HG03045 (cell line): ENCODE results near the gene DAAM2.

Experiments used
- ATAC-seq: cut with Tn5 transposase; IDR thresholded peaks from one replicate; pipeline ENCODE4 v1.9.1; 2021; ENCODE audit warnings: mild to moderate bottlenecking, moderate library complexity; ENCODE audit not compliant: unreplicated experiment

DAAM2 gene

DNA sequence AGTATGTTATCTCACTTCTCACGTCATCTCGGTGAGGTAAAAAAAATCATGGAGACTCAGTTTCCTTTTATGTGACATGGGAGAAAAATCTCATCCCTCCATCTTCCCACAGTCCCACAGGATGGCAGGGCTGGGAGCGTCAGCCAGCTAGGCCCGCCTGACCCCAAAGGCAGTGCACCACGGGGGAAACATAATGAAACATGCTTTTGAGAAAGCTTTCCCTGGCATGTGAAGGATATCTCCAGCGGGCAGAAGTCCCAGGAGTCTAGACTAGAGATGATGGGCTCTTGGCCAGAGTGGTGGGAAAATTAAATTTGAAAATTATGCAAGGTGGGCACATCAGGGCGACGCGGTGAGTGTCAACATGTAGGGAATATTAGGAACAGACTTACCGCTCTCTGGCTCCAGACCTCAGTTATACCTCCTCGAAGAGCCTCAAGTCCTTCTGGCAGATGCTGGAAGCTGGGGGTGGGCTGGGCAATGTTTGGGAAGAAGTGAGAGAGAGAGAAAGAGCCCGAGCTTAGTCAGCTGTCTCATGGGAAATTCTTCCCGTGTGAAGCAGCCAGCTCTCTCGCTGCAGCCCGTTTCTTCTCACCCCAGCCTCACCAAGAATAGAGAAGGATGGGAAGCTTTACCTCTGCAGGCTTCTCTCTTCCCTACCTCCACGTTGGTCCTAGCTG, 89.8 kb downstream of the DAAM2 start:
- ATAC-seq: no peak

GRCh38 chr6:39882531-39882899, 90.3 kb downstream of the DAAM2 start:
- no peak for ATAC-seq

DNA sequence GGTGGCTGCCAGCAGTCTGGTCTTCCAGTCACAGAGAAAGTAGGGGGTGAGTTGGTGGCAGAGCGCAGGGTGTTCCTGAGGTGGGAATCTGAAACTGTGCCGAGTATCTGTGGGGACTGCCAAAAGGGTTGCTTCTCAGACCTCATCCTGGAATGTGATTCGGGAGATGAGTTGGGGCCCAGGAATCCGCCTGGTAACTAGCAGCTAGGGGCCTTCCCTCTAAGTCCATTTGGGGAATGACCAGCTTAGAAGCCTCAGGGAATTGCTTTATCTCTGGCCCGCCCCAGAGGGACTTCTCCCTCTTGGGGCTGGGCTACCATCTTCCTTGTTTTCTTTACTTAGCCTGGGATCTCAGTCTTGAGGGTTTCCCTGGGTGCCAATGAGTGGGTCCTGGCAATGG, 92.5 kb downstream of the DAAM2 start:
- no peak for ATAC-seq

DNA sequence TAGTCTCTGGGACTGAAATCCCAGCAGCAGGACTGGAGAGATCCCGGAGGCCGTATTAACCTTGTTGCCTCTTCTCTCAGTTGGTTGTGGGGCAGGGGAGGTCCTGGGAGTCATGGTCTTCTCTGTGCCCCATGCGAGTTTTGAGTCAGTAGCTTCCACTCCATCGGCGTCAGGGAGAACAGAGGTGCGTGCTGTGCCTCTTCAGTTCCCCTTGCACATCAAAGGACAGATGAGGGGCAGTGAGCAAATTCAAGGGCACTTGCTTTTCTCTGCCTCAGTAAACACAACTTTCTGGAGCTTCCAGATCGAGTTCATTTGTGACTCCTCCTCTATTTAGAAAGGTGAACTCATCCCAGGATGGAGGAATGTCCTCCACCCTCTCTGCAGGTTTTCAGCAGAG, 93.5 kb downstream of the DAAM2 start:
- no peak for ATAC-seq

GRCh38 chr6:39886871-39887270, 94.7 kb downstream of the DAAM2 start:
- ATAC-seq: no peak

DNA sequence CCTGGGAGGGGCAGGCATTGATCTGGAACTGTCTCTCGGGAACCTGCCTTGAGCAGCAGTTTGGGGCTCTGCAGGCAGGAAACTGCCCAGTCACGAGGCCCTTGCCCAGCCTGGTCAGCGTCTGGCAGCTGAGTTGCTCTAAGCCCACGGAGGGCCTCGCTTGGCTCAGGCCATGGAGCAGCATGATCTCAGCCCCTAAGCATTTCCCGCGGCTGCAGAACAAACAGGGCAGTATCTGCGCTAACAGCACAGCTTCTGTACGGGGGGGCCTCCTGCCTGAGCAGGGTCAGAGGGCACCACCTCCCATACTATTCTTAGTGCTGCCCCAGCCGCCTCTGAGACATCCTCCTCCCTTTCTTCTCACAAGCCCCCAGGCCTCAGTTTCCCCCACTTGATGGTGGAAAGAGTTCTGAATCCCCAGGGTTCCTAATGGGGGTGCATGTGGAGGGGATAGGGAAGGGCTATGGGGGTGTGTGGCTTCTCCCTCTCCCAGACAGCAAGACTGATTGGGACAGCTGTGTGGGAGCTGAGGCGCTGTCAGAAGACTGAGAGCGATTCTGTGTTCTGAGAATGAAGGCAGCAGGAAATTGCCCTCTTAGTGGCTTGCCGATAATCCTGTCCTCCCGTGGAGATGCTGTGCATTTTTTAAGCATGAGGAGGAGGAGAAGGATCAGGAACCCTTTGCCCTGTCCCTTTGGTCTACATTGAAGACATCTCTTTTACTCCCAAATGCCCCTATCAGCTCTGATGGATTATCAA, 95.7 kb downstream of the DAAM2 start:
- ATAC-seq: no peak

- no peak for ATAC-seq
Measured at GRCh38 chr6:39889229-39889628, 97.1 kb downstream of the DAAM2 start.

- no peak for ATAC-seq
Measured at GRCh38 chr6:39891353-39891752, 99.2 kb downstream of the DAAM2 start.

DNA sequence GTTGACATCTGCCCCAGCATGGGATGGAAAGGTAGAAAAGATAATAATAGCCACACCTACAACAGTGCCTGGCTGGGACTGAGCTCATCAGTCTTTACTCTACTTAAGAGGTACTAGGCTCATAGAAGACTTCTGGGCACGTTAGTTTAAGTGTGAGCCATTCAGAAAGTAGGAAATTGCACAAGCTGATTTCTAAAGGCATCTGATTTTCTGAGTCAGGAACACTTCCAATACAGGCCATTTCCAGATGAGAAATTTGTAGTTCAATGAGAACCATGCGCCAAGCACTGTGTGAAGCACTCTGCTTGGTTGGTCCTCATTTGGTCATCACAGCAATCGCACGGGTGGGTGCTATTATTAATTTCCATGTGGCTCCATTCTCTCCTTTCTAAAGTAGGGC, 99.8 kb downstream of the DAAM2 start:
- ATAC-seq: no peak

DNA sequence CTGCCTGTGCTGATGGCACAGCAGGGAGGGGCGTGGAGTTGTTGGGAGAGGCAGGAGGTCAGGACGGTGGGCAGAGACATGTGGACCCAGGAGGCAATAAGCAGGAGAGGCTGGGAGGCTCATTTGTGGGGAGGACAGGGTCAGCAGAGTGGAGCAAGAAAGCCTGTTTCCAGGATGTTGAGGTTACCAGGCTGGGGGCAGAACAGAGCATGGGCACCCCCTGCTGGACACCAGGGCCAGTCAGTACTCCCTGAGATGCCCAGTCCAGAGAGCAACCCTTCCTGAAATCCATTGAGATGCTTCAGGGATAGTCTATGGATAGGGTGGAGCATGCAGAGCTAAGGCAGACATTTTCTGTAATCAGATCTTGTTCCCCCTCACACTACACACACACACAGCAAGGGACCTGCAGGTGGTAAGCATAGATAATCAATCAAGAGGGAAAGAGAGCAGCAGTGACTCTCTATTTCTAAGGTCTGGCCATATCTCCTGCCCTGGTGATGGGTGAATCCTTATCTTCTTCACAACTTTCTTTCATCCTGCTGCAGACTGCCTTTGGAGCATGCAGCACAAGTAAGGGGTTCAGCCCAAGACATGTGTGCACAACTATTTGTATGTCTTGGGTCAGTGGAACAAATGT, 100.4 kb downstream of the DAAM2 start:
- no peak for ATAC-seq

DNA sequence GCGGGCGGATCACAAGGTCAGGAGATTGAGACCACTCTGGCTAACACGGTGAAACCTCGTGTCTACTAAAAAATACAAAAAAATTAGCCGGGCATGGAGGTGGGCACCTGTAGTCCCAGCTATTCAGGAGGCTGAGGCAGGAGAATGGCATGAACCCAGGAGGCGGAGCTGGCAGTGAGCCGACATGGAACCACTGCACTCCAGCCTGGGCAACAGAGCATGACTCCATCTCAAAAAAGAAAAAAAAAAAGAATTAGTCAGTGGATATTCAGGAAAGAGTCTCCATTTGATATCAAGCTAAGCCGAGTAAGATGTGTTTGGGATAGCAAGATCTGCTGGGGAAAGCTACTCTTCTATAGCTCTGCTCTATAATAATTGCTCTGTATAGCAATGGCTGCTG, 101.1 kb downstream of the DAAM2 start:
- ATAC-seq: no peak

DNA sequence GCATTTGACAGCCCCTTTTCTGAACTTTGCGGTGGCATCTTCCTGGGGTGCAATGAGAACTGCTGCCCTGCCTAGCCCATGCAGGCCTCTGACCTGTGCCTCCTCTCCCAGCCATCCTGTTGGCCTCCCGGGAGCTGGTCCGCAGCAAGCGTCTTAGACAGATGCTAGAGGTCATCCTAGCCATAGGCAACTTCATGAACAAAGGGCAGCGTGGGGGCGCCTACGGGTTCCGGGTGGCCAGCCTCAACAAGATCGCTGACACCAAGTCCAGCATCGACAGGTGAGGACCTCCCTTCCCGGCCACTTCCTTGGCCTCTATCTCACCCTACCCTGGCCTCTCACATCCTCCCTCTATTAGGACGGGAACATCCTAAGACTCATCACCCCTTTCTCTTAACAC, 104.5 kb downstream of the DAAM2 start:
- no peak for ATAC-seq

DNA sequence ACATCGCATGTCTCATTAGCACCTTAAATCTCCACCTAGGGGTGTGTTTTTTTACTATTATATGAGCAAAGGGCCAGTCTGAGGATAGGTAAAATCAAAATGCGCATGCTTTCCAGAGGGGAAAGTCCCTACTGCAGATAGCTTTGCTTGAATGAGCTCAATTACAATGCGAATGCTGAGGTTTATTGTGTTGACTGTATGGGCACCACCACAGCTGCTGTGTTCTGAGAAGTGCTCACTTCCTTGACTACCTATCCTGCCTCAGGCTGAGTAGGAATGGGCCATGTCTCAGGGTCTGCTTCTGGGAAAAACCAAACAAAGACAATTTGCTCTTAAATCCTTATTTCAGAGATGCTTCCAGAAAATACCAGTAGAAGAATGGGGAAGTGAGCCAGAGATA, 105.5 kb downstream of the DAAM2 start:
- no peak for ATAC-seq

DNA sequence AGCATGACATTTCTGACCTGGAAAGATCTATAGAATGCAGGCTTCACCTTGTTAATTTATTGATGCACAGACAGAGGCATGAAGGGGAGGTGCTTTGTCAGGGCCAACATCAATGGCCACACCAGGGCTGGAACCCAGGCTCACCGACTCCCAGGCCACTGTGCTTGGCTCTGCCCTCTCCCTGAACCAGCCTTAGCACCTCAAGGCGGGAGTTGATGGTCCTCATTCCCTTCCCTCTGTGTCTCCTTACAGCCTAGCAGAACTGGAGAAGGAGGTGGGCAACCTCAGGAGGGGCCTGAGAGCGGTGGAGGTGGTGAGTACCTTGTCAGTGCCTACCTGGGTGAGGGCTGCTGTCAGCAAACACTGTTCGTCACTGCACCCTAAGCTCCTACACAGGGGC, 106.4 kb downstream of the DAAM2 start:
- no peak for ATAC-seq

GRCh38 chr6:39899554-39900295, 107.5 kb downstream of the DAAM2 start:
- ATAC-seq: no peak

DNA sequence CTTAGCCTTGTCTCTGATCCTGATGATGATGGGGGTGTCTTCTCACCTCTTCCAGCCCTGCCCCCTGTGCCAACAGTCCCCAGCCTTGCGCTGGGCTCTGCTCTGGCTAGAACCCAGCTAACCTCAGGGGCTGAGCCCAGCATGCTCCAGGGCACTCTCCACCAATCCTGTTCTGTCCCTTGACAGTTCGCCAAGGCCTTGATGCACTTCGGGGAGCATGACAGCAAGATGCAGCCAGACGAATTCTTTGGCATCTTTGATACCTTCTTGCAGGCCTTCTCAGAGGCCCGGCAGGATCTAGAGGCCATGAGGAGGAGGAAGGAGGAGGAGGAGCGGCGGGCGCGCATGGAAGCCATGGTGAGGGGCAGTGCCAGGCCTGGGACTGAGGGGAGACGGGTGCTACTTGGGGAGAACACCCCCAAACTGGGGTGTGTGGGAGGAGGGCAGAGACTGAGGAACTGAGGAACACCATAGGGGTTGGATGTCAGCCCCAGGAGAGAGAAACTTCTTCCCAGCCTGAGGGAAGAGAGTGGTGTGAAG, 109.0 kb downstream of the DAAM2 start:
- ATAC-seq: no peak

DNA sequence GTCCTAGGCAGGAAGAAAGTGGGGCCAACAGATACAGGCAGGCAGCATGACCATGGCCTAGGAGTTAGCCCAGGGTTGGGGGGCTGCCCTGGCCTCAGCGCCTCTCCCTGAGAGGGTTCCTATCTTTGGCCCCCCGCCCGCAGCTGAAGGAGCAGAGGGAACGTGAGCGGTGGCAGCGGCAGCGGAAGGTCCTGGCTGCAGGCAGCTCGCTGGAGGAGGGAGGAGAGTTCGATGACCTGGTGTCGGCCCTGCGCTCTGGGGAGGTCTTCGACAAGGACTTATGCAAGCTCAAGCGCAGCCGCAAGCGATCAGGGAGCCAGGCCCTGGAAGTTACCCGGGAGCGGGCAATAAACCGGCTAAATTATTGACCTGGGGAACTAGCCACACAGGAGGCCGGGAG, 109.5 kb downstream of the DAAM2 start:
- ATAC-seq: no peak

DNA sequence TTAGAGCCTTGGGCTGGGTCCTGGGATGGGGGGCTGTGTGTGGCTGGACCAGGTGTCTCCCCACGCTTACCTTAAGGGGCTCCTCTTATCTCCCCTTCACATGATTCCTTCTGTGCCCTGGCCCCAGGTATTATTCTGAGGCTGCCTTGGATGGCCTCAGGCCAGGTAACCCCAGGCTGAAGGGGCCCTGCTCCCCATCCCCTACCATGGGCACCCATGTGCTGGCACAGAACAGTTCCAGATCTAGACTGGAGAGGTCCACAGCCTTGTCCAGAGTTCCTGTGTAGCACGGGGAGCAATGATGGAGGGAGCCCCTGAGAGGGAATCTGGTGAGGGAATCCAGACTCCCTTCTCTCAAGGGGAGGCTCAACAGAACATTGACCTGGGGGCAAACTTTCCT, 110.0 kb downstream of the DAAM2 start:
- ATAC-seq: no peak

DNA sequence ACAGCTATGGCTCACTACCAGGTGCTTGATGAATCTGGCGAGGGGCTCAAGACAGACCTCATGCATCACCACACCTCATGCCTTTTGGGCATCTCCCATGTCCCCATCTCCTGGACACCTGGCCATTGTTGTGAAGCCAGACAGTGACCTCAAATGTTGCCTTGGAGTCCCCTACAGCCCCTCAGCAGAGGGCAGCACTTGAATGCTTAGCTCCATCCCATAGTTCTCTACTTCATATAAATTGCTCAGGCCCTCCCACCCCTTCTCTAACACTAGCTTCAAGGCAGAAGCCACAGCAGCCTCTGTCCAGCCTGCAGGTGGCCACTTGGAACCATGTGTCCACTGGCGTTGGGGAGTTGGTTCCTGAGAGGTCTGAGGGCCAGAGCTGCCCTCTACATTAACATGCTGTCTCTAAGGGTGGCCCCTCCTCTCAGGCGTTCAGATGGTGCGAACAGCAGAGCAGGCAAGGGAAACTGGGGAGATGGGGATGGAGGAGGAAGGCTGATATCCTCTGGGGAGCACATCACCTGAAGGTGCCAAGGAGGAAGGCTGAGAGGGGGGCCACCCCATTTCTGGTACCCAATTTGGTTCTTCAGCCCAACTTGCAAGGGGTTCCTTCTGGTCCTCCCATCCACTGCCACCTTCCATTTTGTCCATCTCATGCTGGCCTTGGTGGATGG, 110.8 kb downstream of the DAAM2 start:
- ATAC-seq: no peak

- ATAC-seq: no peak
Measured at GRCh38 chr6:39903656-39904055, 111.5 kb downstream of the DAAM2 start.
